Right ventricle myocardium inferior (tissue), 1 donor: ENCODE results near the gene TIGD7. TPM values are rescaled to one million over a fixed set of nuclear protein-coding genes. Genes with fewer than 3 reads are reported as not detected.
A peak's percentile ranks its signal among the peaks of the same experiment; 100 is the strongest.

ENCODE experiments used
- ATAC-seq: fragments of 200-7000 bp; cut with Tn5 transposase; one replicate; pipeline ENCODE4 v1.9.1; 2020; ENCODE audit warnings: mild to moderate bottlenecking, moderate library complexity
- DNase-seq: peaks from one replicate; pipeline ENCODE4 v3.0.0; 2021; ENCODE audit errors: missing footprints
- intact Hi-C: fragments of 100-400 bp; cut with DNase I; formaldehyde crosslinking; loops from one replicate; pipeline ENCODE4 v1.11.0; 2022
- total RNA-seq: library from RNA; stranded (reverse); fragmentation: NEBNext Ultra II Directional; extraction: Animal tissue kit (Norgen Biotek cat#: 25700); gene quantifications from one replicate; pipeline ENCODE4 v1.2.1, GENCODE V29; 2021
- donor health status: DM: no; HTN: yes; CAD: no; lungs with severe emphysema.

Gene TIGD7
- total RNA-seq, 1 donor from 2014 or later, result 8.4 TPM

DNA sequence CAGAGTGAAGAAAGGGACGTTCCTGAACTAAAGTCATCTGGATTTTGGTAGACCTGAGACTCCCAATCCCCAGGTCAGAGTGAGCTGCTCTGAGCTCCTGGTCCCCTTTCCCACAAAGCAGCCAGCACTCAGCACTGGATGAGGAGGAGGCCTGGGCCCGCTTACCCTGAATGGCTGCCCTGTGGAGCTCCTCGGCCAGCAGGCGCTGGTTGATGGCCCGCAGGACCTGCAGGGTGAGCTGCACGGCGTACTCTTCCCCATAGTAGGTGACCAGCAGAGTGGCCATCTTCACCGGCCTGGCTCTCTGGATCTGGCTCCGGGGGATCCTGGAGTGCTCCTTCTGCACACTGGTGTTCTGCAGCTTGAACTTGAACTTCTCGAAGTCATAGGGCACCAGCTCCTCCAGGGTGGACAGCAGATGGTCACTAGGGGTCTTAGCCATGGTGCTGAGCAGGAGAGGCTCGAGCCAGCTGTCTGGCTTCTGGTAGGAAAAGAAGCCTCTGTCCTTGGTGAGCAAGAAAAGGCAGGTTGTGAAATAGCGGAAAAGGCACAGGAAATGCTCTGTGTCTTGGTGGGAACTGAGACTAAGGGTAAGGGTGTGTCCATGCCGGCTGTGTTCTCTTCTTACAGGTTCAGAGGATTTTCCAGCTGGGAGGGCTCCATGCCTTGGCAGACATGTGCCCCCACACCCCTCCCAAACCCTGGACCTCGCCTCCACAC lies 48.9 kb downstream of the TIGD7 start, which contains the start of gene MEFV:
Gene MEFV (minus strand): TSS at position 488 of the 720 bp plus-strand sequence. CDS start 46 bp downstream, at position 442.
- intact Hi-C loops, result no loop called here
- ATAC-seq (peak; percentile 63), DNase-seq (no peak)

DNA sequence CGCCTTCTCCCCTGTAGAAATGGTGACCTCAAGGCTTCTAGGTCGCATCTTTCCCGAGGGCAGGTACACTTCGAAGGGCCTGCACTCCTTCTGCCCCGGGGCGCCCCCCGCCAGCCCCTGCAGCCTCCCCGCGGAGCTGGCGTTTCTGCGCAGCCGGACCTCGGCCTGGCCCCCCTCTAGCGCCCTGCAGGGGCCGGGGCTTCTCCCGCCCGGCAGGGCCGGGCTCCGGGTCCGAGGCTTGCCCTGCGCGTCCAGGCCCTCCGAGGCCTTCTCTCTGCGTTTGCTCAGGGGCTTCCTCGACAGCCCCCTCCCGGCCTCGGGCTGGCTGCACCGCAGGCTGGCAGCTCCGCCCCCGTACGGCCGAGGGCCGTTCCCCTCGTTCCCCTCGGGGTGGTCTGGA lies 50.9 kb downstream of the TIGD7 start:
- no peak for ATAC-seq
- intact Hi-C loops, result no loop called here
- DNase-seq, result no peak

DNA sequence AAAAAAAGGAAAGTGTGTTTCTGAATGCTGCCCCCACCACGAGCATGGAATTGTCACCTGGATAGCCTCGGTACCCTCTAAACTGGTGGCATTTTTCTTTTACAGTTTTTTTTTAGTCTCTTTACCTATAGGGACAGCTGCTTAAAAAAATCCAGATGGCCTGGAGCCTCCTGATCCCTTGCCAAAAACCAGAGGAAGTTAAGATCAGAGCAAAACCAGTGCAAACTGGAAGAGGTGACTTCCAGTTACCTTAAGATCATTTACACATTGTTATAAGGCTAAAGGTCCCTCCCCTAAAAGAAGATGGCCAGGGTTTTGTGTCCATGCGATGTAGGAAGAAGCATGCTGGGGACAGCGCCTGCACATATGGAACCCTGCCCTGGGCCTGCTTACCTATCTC lies 52.3 kb downstream of the TIGD7 start:
- intact Hi-C loops, result no loop called here
- no peak for DNase-seq
- no peak for ATAC-seq

DNA sequence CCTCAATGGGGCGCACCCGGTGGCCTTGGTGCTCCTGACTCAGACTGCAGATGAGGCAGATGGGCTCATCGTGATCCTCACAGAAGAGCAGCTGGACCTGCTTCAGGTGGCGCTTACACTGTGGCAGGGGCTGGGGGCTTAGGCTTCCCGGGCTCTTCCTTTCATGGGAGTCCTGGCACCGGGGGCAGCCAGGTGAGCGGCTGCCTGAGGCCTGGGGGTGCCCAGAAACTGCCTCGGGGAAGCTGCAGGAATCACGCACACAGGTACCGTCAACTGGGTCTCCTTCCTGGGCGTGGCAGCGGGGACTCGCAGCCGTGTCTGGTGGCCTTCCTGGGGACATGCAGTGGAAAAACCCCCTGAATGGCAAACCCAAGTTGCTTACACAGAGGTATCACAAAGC lies 55.8 kb downstream of the TIGD7 start:
- no peak for DNase-seq
- no peak for ATAC-seq
- intact Hi-C loops, result no loop called here

DNA sequence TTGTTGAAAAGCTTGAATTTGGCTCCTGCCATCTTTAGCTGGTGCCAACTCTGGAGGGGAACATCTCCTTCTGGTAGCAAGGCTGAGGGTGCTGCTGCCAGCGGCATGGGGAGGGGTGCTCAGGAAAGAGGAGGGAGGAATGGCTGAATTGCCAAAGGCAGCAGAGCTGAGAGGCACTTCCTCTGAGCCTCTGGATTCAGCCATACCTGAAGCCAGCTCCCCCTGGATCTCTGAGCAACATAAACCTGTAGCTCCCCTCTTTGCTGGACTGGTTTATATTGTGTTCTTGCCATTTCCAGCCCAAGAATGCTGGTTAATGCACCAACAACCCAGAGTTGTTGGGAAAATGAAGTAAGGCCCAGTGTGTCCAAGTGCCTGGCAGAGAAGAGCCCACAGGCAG lies 56.2 kb downstream of the TIGD7 start:
- ATAC-seq (no peak), DNase-seq (no peak)
- intact Hi-C loops, result no loop called here

Other genes starting within 250 kb of the TIGD7 start
- 57.8 TPM for gene IL32, start 239.8 kb downstream of the TIGD7 start, total RNA-seq
- gene ZSCAN10, start 206.1 kb downstream of the TIGD7 start, total RNA-seq, result not detected
- 7.4 TPM for gene ZNF205, start 192.8 kb downstream of the TIGD7 start, total RNA-seq
- gene ZNF213, start 170.4 kb downstream of the TIGD7 start, total RNA-seq, result 6.2 TPM
- gene OR1F1, start 117.2 kb downstream of the TIGD7 start, total RNA-seq, result not detected
- 5.1 TPM for gene ZNF200, start 70.3 kb downstream of the TIGD7 start, total RNA-seq
- 1.1 TPM for gene MEFV, start 48.8 kb downstream of the TIGD7 start, total RNA-seq
- 8.4 TPM for gene ZNF263, start 21.9 kb downstream of the TIGD7 start, total RNA-seq
- gene ZNF75A, start 67 bp upstream of the TIGD7 start, total RNA-seq, result 19.0 TPM
- not detected for gene OR2C1, start 50.5 kb upstream of the TIGD7 start, total RNA-seq
- gene ZSCAN32, start 95.6 kb upstream of the TIGD7 start, total RNA-seq, result 6.9 TPM
- 10.0 TPM for gene ZNF174, start 95.8 kb upstream of the TIGD7 start, total RNA-seq
- 1.8 TPM for gene ZNF597, start 138.1 kb upstream of the TIGD7 start, total RNA-seq
- gene NAA60, start 138.2 kb upstream of the TIGD7 start, total RNA-seq, result 42.7 TPM
- gene C16orf90, start 190.1 kb upstream of the TIGD7 start, total RNA-seq, result not detected
- gene CLUAP1, start 195.6 kb upstream of the TIGD7 start, total RNA-seq, result 16.5 TPM